MM.1S (cell line): Measurements from ENCODE around the gene NEDD4.

Experiments used
- EZH2 ChIP-seq: fragments of 300-600 bp; sonication (generic); optimal IDR thresholded peaks from 2 replicates; pipeline ENCODE3; 2017; ENCODE audit warnings: low read depth, mild to moderate bottlenecking, antibody characterized with exemption, low read length, mixed read lengths
- TF ChIP-seq, protein P1 (sequence below): fragments of 300-600 bp; sonication (generic); IDR thresholded peaks from 2 replicates; pipeline ENCODE4 v1.5.1; 2016; ENCODE audit warnings: antibody characterized with exemption, low read length, mixed read lengths

DNA sequence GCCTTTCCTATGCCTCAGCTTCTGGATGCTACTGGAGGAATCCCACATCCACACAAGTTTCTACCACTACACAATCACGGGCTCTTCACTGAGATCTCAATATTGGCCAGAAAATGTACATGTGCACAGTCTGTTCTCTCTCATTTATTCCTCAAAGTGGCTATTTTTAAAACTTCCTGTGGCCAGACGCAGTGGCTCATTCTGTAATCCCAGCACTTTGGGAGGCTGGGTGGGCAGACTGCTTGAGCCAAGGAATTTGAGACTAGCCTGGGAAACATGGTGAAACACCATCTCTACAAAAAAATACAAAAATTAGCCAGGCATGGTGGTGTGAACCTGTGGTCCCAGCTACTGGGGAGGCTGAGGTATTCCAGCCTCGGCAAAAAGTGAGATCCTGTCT is 159.1 kb downstream of the NEDD4 start:
- TF ChIP-seq, protein P1, sequence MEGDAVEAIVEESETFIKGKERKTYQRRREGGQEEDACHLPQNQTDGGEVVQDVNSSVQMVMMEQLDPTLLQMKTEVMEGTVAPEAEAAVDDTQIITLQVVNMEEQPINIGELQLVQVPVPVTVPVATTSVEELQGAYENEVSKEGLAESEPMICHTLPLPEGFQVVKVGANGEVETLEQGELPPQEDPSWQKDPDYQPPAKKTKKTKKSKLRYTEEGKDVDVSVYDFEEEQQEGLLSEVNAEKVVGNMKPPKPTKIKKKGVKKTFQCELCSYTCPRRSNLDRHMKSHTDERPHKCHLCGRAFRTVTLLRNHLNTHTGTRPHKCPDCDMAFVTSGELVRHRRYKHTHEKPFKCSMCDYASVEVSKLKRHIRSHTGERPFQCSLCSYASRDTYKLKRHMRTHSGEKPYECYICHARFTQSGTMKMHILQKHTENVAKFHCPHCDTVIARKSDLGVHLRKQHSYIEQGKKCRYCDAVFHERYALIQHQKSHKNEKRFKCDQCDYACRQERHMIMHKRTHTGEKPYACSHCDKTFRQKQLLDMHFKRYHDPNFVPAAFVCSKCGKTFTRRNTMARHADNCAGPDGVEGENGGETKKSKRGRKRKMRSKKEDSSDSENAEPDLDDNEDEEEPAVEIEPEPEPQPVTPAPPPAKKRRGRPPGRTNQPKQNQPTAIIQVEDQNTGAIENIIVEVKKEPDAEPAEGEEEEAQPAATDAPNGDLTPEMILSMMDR: no peak
- TF ChIP-seq EZH2: no peak
